ENCODE results near the gene WNT7B.

WNT7B gene

DNA sequence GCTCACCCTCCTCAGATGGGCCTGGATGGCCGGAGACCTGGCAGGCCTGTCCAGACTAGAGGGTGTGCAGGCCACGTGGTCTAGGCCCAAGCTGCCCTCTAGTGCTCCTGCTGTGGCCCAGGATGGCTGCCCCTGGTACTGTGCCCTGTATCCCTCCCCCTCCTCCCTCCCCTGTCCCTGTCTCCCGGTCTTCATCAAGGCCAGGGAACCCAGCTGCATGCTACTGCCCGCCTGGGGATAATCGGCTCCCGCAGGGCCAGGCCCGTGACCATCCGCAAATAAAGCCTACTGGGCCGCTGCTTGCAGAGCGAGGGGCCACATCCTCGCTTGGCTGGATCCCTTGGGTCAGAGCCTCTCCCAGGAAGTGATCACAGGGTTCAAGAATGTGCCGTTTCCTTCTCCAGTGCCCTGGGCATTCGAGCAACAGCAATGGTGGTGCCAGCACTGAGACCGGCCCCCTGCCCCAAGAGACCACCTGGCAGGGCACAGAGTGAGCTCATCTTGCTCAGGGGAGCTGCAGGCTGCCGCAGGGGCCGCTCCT lies 51.1 kb downstream of the WNT7B start:
- FAIRE-seq, result no peak

DNA sequence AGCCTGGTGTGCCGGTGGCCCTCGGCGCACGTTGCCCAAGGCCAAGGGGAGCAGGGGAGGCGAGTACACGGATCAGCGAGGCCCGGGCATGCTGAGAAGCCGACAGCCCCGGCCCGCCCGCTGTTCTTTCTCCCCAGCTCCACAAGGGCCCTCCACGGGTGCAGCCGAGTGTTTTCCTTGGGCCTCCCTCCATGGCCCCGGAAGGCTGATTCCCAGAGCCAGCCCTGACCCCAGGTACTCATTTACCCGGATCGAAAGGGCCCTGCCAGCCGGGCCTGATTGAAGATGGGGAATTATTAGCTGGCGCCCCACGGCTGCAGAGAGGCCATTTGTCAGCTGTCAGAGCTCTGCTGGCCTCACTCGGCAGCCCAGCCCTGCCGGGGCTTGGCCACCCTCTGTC lies 53.1 kb downstream of the WNT7B start:
- FAIRE-seq, result no peak

DNA sequence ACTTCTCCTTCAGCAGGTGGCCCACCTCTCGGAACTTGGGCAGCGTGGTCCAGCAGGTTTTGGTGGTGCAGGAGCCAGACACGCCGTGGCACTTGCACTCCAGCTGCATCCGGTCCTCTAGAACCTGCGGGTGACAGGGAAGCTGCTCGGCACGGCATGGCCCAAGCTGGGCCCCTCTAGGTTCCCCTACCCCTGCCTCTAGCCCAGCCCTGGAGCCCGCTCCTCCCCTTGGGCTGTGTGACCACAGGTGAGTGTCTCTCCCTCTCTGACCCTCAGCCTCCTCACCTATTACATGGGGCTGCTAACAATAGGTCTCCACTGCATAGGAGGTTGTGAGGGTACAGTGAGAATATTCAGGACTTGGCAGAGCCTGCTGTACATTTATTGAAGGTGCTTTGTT lies 53.8 kb downstream of the WNT7B start:
- FAIRE-seq, result no peak

DNA sequence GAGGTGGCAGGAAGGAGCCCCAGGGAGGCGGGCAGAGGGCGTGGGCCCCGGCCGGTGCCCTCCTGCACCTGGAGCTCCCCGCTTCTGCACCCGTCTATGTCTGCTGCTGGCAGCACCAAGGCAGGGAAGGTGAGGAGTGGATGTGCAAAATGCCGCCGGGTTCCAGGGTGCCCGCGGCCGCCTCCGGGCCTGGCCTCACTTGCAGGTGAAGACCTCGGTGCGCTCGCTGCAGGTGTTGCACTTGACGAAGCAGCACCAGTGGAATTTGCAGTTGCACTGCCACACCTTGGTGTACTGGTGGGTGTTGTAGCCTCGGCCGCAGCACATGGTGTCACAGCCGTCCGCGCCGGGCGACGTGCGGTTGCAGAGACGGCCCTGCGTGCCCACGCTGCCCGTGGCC lies 54.3 kb downstream of the WNT7B start:
- no peak for FAIRE-seq

DNA sequence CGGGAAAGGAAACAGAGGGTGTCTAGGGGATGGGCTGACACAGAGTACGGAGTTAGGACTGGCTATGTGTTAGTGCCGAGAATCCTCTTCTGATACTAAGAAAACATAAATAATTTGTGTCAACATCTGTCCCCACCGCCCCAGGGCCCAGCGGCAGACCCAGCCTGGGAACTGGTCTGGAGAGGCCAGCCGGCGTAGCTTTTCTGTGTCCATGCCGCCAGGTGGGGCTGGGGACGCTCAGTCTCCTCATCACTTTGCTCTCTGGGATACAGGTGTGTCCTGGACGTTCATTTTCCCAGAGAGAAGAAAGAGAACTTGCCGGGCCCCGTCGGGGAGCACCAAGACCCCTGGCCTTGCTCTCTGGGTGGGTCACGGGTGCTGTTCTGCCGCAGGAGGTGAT lies 54.7 kb downstream of the WNT7B start:
- no peak for FAIRE-seq

DNA sequence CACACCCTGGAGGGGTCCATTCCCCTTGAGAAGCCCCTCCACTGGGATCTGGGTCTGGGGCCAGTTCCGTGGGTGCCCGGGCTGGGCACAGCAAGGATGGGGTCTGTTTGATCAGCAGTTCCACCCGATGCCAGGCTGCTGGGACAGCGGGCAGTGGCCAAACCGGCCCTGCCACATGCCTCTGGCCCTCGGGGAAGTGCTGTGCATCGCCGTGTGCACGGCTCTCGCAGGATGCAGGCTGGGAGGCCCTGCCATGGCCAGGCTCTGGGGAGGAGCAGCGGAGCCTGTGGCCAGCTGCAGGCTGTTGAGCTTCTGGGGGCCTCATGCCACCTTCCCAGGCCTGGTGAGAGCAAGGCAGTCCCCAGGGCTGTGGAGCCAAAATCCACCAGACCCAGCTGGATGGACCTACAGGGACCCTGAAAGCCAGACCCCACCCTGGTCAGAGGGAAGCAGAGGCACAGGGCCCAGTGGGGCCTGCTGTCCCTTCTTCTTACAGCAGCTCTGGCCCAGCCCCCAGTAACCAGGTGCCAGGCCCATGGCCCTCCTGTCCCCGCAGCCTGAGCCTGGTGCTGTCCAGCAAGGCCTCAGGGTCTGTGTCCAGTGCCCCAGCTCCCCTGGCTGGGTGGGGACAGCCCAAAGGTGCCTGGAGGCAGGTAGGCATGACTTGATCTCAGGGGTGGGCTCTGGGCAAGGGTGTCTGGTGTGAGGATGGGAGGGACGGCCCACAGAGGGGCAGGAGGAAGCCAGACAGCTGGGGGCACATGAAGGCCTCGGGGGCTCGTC lies 57.3 kb downstream of the WNT7B start:
- no peak for FAIRE-seq

DNA sequence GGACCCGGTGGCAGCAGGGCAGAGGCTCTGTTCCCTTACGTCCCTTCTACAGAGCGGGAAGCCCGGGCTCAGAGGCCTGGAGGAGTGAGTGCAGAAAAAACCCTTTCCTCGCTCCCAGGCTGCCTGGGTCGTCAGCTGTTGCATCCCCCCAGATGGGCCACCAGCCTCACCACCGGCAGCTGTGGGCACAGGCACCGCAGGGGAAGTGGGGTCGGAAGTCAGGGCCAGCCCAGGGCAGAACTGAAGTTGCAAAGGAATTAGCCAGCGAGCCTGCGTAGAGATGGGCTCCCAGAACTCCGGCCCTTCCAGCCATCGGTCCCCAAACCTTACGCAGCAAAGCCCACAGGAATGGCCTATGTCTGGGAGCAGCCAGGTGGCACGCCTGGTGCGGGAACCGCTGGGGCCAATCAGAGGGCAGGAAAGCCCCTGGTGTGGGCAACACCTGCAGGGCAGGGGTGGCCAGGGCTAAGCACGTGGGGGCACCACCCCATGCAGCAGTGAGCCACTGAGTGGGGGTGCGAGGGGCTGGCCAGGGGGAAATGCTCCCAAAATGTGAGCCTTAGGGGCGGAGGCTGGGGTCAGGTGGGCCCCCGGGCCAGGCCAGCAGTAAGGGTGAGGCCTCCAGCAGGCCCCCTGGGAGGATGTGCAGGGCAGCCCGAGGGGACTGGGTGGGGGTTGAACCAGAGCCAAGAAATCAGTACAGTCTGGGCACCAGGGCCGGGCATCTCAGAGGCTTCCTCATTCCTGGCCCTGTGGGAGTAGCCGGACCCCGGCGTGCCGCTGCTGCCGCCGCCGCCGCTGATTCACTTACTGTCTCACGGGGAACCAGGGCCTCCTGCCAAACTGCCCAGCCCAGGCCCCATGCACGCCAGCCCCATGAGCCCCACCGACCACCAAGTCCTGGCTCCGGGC lies 58.2 kb downstream of the WNT7B start:
- no peak for FAIRE-seq

DNA sequence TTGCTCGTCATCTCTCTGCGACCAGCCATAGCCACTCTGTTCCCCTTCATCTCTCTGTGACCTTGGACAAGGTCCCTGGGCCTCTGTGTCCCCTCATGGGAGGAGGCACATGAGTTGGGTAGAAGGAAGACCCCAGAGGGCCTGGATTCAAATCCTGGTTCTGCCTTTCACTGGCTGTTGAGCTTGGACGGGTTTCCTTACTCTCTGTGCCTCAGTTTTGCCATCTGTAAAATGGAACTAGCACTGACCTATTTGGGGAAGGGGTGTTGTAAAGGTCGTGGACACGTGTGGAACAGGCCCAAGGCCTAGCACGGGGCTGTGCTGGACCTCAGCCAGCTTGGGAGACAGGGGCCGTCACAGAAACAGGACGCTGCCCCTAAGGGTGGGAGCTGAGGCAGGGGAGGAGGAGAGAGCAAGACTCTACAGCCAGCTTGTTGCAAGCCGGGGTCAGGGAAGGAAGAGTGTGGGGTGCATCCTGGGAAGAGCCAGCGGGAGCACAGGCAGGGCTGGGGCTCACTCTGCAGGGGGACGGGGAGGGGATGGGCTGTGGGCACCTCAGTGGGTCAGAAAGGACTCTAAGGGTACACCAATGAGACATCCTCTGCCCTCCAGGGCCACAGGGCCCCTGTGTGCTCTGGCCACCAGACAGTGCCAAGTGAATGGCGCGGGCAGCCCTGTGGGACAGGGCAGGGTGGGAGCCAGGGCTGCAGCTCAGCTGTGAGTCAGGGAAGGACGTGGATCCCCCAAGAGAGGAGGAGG lies 59.1 kb downstream of the WNT7B start:
- no peak for FAIRE-seq

DNA sequence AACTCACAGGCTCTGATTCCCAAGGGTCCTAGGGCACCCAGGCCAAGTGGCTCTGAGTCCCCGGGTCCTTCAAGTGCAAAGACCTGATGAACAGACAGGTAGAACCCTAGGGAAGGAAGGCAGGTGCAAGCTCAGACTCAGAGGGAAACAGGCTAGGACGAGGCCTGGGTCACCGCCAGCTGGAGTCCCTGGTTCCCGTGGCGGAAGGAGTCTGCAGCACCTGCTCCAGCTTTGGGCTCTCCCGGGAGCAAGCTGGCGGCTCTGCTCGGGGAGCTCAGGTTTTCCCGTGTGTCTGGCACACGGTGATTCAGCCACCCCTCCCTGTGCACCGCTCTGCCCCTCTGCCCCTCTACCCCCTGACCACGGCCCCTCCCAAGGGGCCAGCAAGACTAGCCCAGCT lies 59.8 kb downstream of the WNT7B start:
- no peak for FAIRE-seq

DNA sequence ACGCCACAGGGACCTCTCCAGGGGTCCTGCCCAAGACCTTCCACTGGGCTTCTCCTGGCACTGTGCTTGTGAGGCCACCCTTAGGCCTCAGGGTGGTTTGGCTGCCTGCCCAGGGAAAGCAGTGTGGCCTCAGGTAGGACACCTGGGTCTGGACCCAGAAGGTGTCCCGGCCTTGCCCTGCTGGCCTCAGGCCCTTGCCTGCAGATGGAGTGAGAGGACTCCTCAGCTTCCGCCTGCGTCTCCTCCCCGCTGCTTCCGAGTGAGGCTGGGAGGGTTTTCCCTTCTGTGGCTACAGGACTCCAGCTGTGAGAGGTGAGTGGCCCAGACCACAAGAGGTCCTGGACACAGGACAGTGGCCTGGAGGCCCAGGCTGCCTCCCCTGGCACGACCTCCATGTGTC lies 60.4 kb downstream of the WNT7B start:
- FAIRE-seq, result no peak

DNA sequence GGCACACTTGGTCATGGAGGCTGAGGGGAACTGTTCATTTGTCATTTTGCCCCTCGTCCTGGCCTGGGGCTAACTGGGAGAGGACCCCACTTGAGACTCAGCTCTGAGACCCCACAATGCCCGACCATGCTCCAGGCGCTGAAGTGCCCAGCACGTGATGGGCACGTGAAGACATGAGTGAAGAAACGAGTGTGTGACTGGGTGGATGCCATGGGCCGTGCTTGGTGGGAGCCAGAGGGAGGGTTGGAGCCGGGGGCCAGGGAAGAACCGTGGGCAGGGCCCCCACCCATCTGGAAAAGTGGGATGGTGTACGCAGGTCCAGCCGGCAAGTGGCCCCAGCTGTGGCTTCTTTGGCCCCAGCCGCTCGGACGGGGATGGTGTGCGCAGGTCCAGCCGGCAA lies 61.1 kb downstream of the WNT7B start:
- FAIRE-seq, result no peak

DNA sequence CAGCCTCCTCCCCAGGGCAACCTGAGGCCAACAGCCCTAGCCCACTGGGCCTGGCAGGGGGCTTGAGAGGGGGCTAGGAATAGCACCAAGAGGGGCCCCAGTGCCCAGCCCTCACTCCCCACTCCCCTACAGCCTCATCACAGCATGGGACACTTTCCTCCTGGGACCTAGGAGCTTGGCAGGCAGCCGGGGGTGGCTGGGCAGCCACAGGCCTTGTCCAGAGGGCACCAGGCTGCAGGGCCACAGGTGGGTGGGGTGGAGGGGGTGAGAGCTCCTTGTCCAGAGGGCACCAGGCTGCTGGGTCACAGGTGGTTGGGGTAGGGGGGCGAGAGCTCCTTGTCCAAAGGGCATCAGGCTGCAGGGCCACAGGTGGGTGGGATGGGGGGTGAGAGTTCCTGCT lies 61.8 kb downstream of the WNT7B start:
- FAIRE-seq, result no peak

DNA sequence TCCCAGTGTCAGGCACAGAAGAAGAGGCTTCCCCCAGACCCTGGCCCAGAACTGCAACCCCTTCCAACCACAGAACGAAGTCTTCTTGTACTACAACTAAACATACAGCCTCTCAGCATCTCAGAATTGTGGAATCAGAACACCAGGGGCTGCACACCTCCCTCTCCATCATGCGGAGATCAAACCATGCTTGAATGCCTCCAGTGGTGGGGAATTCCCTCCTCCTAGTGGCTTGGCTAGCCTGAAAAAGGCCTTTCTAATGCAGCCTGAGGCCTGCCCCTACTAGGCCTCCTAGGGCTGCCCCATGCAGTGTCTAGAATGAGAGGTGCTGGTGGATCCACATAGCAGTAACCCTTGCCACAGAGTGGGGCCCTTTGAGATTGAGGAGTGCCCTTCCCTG lies 62.7 kb downstream of the WNT7B start:
- no peak for FAIRE-seq

DNA sequence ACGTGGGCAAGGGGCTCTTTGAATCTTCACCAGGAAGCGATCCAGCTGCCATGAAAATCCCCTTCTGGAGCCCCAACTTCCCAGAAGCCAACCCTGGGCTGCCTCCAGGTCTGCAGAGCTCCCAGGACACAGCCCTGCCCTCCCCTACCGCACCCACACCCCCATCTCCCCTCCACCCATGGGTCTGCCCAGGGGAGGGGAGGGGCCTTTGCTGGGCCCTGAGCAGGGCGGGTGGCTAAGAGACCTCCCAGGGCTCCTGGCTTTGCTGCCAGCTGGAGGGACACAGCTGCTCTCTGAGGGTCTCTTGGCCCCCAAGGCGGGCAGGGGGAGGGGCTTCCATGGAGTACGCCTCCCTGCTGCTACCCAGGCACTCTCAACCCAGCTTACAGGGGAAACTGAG lies 64.1 kb downstream of the WNT7B start:
- no peak for FAIRE-seq

DNA sequence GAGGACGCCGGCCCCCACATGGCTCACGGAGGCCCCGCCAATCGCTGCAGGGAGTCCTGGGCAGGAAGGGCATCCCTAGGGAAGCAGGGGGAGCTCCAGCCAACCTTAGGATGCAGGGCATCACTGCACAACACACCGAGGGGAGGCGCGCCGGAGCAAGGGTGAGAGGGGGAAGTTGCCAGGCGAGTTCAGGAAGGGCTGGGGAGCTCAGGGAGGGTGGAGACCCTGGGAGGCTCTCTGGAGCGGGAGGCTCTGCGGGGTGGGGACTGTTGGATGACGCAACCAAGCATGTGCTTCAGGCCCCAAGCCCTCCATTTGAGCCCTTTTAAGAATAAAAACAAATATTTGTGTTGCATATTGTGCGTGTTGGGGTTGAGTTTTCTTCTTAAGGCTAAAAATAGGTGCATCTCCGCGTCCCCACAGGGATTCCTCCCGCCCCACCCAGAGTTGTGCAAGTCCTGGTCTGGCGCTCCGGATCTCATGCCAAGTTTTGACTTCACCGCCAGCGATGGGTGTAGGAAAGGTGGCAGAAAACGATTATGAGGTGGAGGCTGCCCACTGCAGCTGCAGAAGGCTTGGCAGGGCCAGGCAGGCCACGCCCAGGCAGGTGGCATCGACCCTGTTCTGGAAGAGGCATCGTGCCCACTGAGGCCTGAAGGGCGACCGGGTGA lies 65.2 kb downstream of the WNT7B start:
- no peak for FAIRE-seq

DNA sequence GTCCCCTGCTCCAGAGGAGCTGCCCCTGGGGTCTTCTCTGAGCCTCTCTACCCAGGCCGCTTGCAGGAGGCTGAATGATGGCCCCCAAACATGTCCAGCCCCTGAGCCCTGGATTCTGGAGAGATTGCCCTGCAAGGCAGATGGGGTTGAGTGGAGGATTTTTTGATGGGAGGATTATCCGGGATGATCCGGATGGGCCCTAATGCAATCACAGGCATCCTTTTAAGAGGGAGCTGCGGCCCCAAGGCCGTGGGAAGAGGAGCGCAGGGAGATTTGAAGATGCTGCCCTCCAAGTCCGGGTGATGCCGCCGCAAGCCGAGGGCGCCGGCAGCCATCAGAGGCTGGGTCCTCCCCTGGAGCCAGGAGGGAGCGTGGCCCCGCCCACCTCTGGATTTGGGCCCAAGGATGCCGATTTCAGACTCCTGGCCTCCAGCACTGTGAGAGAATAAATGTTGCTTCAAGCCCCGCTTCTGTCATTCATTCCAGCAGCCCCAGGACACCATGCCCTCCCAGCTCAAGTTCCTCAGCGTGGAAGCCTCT lies 66.0 kb downstream of the WNT7B start:
- no peak for FAIRE-seq

DNA sequence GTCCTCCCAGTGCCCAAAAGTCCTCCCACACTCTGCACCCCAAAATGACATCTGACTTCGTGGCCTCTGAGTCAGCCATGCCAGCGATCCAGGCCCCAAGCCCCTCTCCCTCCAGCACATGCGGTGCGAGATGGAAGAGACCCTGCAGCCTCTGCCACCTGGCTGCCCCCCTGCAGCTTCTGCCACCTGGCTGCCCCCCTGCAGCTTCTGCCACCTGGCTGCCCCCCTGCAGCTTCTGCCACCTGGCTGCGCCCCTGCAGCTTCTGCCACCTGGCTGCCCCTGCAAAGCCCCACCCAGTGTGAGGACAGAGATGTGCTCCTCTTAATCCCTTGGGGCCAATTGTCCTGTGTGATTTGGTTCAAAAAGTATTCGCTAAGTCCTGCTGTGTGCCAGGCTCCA lies 68.0 kb downstream of the WNT7B start:
- no peak for FAIRE-seq

DNA sequence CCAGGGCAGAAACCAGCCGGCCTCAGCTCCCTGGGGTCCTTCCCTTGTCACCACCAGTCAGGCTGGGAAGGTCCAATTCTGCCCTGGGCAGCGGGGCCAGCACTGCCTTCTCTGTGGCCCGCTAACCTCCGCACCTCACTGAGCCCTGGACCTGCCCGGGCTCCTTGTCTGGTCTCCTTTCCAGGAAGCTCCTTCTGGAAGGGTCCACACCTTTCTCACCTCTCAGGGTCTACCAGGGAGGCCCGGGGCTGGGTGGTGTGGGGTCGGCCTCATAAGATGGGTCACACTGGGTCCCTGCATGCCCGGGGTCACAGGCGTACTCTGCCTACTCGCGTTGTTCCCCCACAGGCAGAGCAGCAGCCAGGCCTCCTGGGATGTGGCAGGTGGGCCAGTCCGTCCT lies 69.0 kb downstream of the WNT7B start:
- no peak for FAIRE-seq

DNA sequence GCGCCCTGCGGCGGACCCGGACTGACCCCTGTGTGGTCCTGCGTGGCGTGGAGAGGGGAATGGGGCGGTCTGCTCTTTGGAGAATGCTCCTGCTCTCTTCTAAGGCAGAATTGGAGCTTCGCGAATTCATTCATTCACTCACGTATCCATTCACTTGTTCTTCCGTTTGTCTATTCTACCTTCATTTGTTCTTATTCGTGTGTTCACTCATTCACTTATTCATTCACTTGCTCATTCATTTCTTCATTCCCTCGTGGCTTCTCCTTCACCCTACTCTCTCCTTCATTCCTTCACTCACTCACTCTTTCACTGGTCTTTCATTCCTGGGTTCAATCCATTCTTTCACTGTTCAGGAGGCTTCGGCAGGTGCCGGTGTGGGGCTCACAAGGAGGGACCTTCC lies 69.6 kb downstream of the WNT7B start:
- no peak for FAIRE-seq

DNA sequence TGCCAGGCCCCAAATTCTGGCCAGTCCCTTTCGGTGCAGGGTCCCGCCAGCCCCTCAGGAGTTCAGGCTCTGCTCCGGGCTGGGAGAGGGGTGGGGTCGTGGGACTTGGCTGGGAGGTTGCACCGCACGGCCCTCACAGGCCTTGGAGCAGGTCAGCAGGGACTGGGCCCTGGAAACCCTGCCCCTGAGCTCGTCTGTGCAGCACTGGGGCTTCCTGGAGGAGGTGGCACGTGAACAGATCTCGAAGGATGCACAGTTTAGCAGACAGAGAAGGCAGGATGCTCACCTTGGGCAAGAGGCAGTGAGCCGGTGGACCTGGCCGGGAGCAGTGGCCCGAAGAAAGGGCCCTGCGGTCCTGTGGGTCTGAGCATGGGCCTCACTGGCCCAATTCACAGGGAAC lies 70.0 kb downstream of the WNT7B start:
- FAIRE-seq, result no peak

DNA sequence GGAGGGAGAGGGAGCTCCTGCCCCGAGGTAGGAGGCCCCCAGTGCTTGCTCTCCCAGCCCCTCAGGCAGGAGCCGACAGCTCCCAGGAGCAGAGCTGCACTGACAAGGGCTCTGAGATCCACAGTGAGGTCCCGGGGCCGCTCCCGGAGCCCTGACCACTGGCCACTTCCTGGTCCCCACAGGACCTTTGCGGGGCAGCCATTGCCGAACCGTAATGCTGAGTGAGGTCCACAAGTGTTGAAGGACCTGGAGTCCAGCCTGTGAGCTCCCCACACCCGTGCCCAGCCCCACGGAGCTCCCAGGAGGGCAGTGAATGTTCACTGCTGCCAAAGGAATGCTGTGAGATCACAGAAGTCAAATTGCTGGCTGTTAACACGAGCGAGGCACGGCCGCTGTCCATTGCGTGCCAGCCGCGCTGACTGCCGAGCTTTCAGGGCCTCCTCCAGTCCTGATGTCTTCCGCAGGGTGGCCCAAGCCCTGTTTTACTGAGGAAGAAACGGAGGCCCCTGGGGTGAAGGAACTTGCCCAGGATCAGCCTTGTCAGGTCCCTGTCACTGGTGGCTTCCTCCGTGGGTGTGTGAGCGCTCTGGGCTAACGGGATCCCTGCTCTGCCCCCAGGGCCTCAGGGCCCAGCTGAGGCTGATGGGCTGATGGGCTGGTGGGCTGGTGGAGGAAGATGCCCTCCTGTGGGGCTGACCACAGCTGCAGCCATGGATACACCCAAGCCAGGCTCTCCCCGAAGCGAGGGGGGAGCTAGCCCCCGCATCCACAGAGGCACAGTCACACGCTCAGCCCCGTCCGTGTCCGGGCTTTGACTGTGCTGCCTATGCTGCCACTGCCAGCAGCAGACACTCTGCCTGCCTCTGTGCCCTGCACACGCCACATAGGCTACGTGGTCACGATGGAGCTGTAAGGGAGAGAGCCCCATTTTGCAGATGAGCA lies 70.8 kb downstream of the WNT7B start:
- no peak for FAIRE-seq

Measured in endometrium (tissue), 2 donors.